Neural cell (in vitro differentiated cells): ENCODE data around the gene INTS6. TPM values are rescaled to one million over a fixed set of nuclear protein-coding genes. Genes with fewer than 3 reads are reported as not detected.

Experiments used
- H2AFZ ChIP-seq: fragments of 200-600, 300-800 bp; sonication (generic), shearing (Covaris generic); 2 replicates; pipeline ENCODE4 v1.6.0; 2014; ENCODE audit warnings: low read depth, mild to moderate bottlenecking, antibody characterized with exemption, low read length, moderate library complexity
- H3F3A ChIP-seq: fragments of 200-600 bp; shearing (Covaris generic); 2 replicates; pipeline ENCODE4 v1.6.1; 2016; ENCODE audit warnings: mild to moderate bottlenecking, moderate library complexity, mixed read lengths, antibody characterized with exemption, low read length; ENCODE audit not compliant: insufficient read depth, poor library complexity, severe bottlenecking
- H3K27ac ChIP-seq: fragments of 200-600, 300-800 bp; sonication (generic), shearing (Covaris generic); 2 replicates; pipeline ENCODE4 v1.5.1; 2014; ENCODE audit warnings: mild to moderate bottlenecking, low read length, moderate library complexity
- H3K27me3 ChIP-seq: fragments of 300-800, 200-600 bp; sonication (generic), shearing (Covaris generic); 2 replicates; pipeline ENCODE4 v1.6.0; 2014; ENCODE audit warnings: mild to moderate bottlenecking, low read depth, low read length, moderate library complexity; ENCODE audit not compliant: insufficient read depth
- H3K36me3 ChIP-seq: fragments of 300-800, 200-600 bp; sonication (generic), shearing (Covaris generic); 2 replicates; pipeline ENCODE4 v1.5.1; 2014; ENCODE audit warnings: mild to moderate bottlenecking, antibody characterized with exemption, low read length, moderate library complexity; ENCODE audit not compliant: insufficient read depth
- H3K4me2 ChIP-seq: fragments of 300-800, 200-600 bp; sonication (generic), shearing (Covaris generic); 2 replicates; pipeline ENCODE4 v1.6.0; 2014; ENCODE audit warnings: mild to moderate bottlenecking, low read length
- H3K4me3 ChIP-seq: fragments of 300-800, 200-600 bp; sonication (generic), shearing (Covaris generic); 2 replicates; pipeline ENCODE4 v1.5.1; 2014; ENCODE audit warnings: mild to moderate bottlenecking, low read length, moderate library complexity
- H3K79me2 ChIP-seq: fragments of 200-600 bp; shearing (Covaris generic); replicated peaks from 2 replicates; pipeline ENCODE4 v1.6.0; 2014; ENCODE audit warnings: mild to moderate bottlenecking, low read length, moderate library complexity; ENCODE audit not compliant: insufficient read depth
- H3K9ac ChIP-seq: fragments of 300-800, 200-600 bp; sonication (generic), shearing (Covaris generic); 2 replicates; pipeline ENCODE4 v1.6.1; 2016; ENCODE audit warnings: mild to moderate bottlenecking, low read length, mixed read lengths
- H3K9me2 ChIP-seq: fragments of 200-600 bp; shearing (Covaris generic); 2 replicates; pipeline ENCODE4 v1.6.1; 2016; ENCODE audit warnings: mild to moderate bottlenecking, low read length, mixed read lengths; ENCODE audit not compliant: insufficient read depth
- H3K9me3 ChIP-seq: fragments of 200-600, 300-800 bp; sonication (generic), shearing (Covaris generic); 2 replicates; pipeline ENCODE4 v1.6.1; 2016; ENCODE audit warnings: mild to moderate bottlenecking, mixed run types, low read length, moderate library complexity, mixed read lengths
- H4K20me1 ChIP-seq: fragments of 200-600 bp; shearing (Covaris generic); 2 replicates; pipeline ENCODE4 v1.6.1; 2016; ENCODE audit warnings: mild to moderate bottlenecking, mixed run types; ENCODE audit not compliant: insufficient read depth
- EP300 ChIP-seq: fragments of 450-650 bp; conservative IDR thresholded peaks from 2 replicates; pipeline ENCODE4 v1.6.1; 2014; ENCODE audit warnings: antibody characterized with exemption, mild to moderate bottlenecking, moderate library complexity; ENCODE audit not compliant: poor library complexity, severe bottlenecking
- EZH2 ChIP-seq: fragments of 200-600, 300-800 bp; shearing (Covaris generic), sonication (generic); IDR thresholded peaks from 2 replicates; pipeline ENCODE4 v1.6.1; 2014; ENCODE audit warnings: antibody characterized with exemption, low read length, borderline replicate concordance, mild to moderate bottlenecking; ENCODE audit not compliant: insufficient read depth, poor library complexity, severe bottlenecking
- MXI1 ChIP-seq: fragments of 450-650 bp; conservative IDR thresholded peaks from 2 replicates; pipeline ENCODE4 v1.6.1; 2014; ENCODE audit warnings: antibody characterized with exemption, mild to moderate bottlenecking; ENCODE audit not compliant: poor library complexity, severe bottlenecking
- POLR2AphosphoS5 ChIP-seq: IDR thresholded peaks from 2 replicates; pipeline ENCODE4 v1.6.1; 2012
- RAD21 ChIP-seq: fragments of 450-650 bp; conservative IDR thresholded peaks from 2 replicates; pipeline ENCODE4 v1.6.1; 2014; ENCODE audit warnings: antibody characterized with exemption, mild to moderate bottlenecking, moderate library complexity
- SMC3 ChIP-seq: fragments of 450-650 bp; conservative IDR thresholded peaks from 2 replicates; pipeline ENCODE4 v1.6.1; 2014; ENCODE audit warnings: antibody characterized with exemption, mild to moderate bottlenecking, moderate library complexity; ENCODE audit not compliant: poor library complexity
- TAF1 ChIP-seq: IDR thresholded peaks from 2 replicates; pipeline ENCODE4 v1.6.1; 2012; ENCODE audit warnings: low read depth
- polyA plus RNA-seq: library from polyadenylated mRNA; depleted of rRNA; stranded (reverse); fragments of >200 nt; gene quantifications from 2 replicates; pipeline ENCODE4 v1.2.3, GENCODE V29; 2014
- TF ChIP-seq, protein P1 (sequence below): IDR thresholded peaks from 2 replicates; pipeline ENCODE4 v1.6.1; 2012; ENCODE audit warnings: borderline replicate concordance
- TF ChIP-seq, protein P2 (sequence below): fragments of 450-650 bp; IDR thresholded peaks from 2 replicates; pipeline ENCODE4 v1.5.1; 2014; ENCODE audit warnings: antibody characterized with exemption, mild to moderate bottlenecking, moderate library complexity; ENCODE audit not compliant: poor library complexity, severe bottlenecking

The INTS6 gene
- polyA plus RNA-seq, 1 donor from 2014 or later = 22.6 TPM

DNA sequence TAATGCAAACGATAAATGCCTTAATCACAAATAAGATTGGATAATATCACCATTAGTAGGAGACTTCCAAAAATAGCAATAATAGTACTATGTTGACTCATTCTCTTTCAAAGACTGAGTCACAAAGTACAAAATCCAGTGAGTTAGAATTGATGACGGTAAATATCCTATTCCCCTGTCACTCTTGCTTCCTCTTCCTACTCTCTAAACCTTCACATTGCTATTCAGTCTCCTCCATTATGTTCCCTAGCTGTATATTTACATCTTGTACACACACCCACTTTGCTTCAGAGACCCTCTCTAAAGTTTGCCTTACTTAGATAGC is 26.3 kb upstream of the INTS6 start:
- Histone ChIP-seq H3K79me2 (no peaks in the 10 kb centered on the region), H4K20me1 (no peaks in the 10 kb centered on the region), H3K4me2 (no peak overlapping the region), H3K36me3 (no peaks in the 10 kb centered on the region), H2AFZ (no peak overlapping the region), H3K9ac (no peak overlapping the region), H3K27ac (no peak overlapping the region), H3K4me3 (no peak overlapping the region), H3F3A (no peaks in the 10 kb centered on the region), H3K27me3 (no peaks in the 10 kb centered on the region), H3K9me2 (no peaks in the 10 kb centered on the region), H3K9me3 (no peaks in the 10 kb centered on the region)
- TF ChIP-seq POLR2AphosphoS5 (no peak), RAD21 (no peak), EZH2 (no peak), MXI1 (no peak)
- TF ChIP-seq, protein P1, sequence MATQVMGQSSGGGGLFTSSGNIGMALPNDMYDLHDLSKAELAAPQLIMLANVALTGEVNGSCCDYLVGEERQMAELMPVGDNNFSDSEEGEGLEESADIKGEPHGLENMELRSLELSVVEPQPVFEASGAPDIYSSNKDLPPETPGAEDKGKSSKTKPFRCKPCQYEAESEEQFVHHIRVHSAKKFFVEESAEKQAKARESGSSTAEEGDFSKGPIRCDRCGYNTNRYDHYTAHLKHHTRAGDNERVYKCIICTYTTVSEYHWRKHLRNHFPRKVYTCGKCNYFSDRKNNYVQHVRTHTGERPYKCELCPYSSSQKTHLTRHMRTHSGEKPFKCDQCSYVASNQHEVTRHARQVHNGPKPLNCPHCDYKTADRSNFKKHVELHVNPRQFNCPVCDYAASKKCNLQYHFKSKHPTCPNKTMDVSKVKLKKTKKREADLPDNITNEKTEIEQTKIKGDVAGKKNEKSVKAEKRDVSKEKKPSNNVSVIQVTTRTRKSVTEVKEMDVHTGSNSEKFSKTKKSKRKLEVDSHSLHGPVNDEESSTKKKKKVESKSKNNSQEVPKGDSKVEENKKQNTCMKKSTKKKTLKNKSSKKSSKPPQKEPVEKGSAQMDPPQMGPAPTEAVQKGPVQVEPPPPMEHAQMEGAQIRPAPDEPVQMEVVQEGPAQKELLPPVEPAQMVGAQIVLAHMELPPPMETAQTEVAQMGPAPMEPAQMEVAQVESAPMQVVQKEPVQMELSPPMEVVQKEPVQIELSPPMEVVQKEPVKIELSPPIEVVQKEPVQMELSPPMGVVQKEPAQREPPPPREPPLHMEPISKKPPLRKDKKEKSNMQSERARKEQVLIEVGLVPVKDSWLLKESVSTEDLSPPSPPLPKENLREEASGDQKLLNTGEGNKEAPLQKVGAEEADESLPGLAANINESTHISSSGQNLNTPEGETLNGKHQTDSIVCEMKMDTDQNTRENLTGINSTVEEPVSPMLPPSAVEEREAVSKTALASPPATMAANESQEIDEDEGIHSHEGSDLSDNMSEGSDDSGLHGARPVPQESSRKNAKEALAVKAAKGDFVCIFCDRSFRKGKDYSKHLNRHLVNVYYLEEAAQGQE = no peak

DNA sequence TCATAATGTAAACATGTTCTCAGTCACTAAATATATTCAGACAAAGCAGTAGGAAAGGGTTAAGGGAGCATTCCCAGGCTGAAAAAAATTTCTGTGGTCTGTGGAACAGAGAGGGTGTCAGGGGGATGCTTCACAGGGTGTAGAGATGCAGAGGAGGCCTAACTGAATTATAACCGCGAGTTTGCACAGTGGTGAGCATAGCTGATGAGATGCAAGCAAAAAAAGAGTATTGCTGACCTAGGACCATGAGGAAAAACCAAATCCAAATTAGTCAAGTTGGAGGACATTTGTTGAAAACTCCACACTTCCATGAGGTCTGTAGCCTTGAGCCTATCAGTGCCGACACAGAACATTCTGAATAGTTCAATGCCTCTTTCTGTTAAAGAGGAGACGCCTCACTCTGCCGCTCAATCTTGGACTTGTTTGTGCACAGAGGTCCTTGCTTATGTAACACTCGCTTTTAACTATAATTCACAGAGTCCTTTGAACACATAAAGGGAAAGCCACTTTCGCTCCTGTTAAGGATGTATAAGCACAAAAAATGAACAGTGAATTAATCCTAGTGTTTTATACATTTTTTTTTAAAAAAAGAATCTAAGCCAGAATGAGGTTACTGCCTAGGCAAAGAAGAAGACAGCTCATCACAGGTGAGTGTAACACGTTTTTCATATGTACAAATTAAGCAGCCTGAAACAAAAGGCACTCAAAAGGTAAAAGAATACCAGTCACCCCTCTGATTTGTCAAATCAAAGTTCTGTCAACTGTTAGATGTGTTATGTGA is 25.8 kb upstream of the INTS6 start:
- Histone ChIP-seq H2AFZ (no peak overlapping the region), H3K27me3 (no peaks in the 10 kb centered on the region), H3F3A (no peaks in the 10 kb centered on the region), H3K9me3 (no peaks in the 10 kb centered on the region), H3K36me3 (no peaks in the 10 kb centered on the region), H3K9me2 (no peaks in the 10 kb centered on the region), H3K4me2 (no peak overlapping the region), H3K4me3 (no peak overlapping the region), H3K27ac (no peak overlapping the region), H4K20me1 (no peaks in the 10 kb centered on the region), H3K9ac (no peak overlapping the region), H3K79me2 (no peaks in the 10 kb centered on the region)
- no peak for TF ChIP-seq EP300
- TF ChIP-seq, protein P1 = no peak
- no peak for TF ChIP-seq EZH2
- TF ChIP-seq MXI1 = no peak
- TF ChIP-seq RAD21 = no peak
- TF ChIP-seq POLR2AphosphoS5 = no peak
- TF ChIP-seq, protein P2, sequence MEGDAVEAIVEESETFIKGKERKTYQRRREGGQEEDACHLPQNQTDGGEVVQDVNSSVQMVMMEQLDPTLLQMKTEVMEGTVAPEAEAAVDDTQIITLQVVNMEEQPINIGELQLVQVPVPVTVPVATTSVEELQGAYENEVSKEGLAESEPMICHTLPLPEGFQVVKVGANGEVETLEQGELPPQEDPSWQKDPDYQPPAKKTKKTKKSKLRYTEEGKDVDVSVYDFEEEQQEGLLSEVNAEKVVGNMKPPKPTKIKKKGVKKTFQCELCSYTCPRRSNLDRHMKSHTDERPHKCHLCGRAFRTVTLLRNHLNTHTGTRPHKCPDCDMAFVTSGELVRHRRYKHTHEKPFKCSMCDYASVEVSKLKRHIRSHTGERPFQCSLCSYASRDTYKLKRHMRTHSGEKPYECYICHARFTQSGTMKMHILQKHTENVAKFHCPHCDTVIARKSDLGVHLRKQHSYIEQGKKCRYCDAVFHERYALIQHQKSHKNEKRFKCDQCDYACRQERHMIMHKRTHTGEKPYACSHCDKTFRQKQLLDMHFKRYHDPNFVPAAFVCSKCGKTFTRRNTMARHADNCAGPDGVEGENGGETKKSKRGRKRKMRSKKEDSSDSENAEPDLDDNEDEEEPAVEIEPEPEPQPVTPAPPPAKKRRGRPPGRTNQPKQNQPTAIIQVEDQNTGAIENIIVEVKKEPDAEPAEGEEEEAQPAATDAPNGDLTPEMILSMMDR = no peak
- TF ChIP-seq TAF1 = no peak
- no peak for TF ChIP-seq SMC3
